A549 treated with AZD9567 at 1 μM for 4 hours (cell line): ENCODE data around the gene FBXL12. TPM values are rescaled to one million over a fixed set of nuclear protein-coding genes. Genes with fewer than 3 reads are reported as not detected.

Experiments used
- total RNA-seq: library from RNA; stranded (reverse); fragments of 200-300 nt; extraction: Qiagen RNA extraction; gene quantifications from 5 replicates; pipeline ENCODE4 v1.2.3, GENCODE V29; 2022; ENCODE audit not compliant: insufficient read depth

The FBXL12 gene
- 12.4 to 15.9 TPM (median 14.9 TPM) in 5 replicates for total RNA-seq

GRCh38 chr19:9818734-9819595 lies at the start of gene FBXL12:
Gene FBXL12, minus strand, starts transcription at chr19:9819079. Its CDS starts 266 bp downstream, at chr19:9818813.

GRCh38 chr19:9834726-9835506 lies 16.0 kb upstream of the FBXL12 start, which contains the start of gene PIN1:
Gene PIN1, plus strand, starts transcription at chr19:9835318. Its CDS starts 27 bp downstream, at chr19:9835345.

GRCh38 chr19:9827289-9828238 lies 8.7 kb upstream of the FBXL12 start, which contains the start of gene UBL5:
Gene UBL5, plus strand, starts transcription at chr19:9827918. Its CDS starts 420 bp downstream, at chr19:9828338.

GRCh38 chr19:9768175-9769112 lies 50.4 kb downstream of the FBXL12 start, which contains the start of gene ZNF846:
Gene ZNF846, minus strand, starts transcription at chr19:9768738. Its CDS starts 3,788 bp downstream, at chr19:9764950.

Other genes with a start within 250 kb of the FBXL12 start
- gene ZNF121, start 234.6 kb downstream of the FBXL12 start, total RNA-seq: 3.2 to 3.9 TPM (median 3.4 TPM) in 5 replicates
- 7.7 to 26.3 TPM (median 8.0 TPM) in 5 replicates for gene ZNF561, start 197.8 kb downstream of the FBXL12 start, total RNA-seq
- gene ZNF562, start 144.0 kb downstream of the FBXL12 start, total RNA-seq: 5.0 to 6.4 TPM (median 5.5 TPM) in 5 replicates
- 0.86 to 1.6 TPM (median 1.3 TPM) in 4 of 5 replicates, not detected in the other for gene ZNF846, start 50.3 kb downstream of the FBXL12 start, total RNA-seq
- 396 to 441 TPM (median 414 TPM) in 5 replicates for gene UBL5, start 8.8 kb upstream of the FBXL12 start, total RNA-seq
- 71.8 to 83.5 TPM (median 81.5 TPM) in 5 replicates for gene PIN1, start 16.2 kb upstream of the FBXL12 start, total RNA-seq
- 4.4 to 10.5 TPM (median 9.8 TPM) in 5 replicates for gene OLFM2, start 117.4 kb upstream of the FBXL12 start, total RNA-seq
- gene COL5A3, start 191.4 kb upstream of the FBXL12 start, total RNA-seq: 2.2 to 3.6 TPM (median 3.1 TPM) in 5 replicates
- 0.16 to 0.24 TPM (median 0.18 TPM) in 4 of 5 replicates, not detected in the other for gene RDH8, start 194.4 kb upstream of the FBXL12 start, total RNA-seq